H9 (cell line): Measurements from ENCODE around the gene TMEM140. TPM values are rescaled to one million over a fixed set of nuclear protein-coding genes. Genes with fewer than 3 reads are reported as not detected.

ENCODE experiments used
- DNase-seq: peaks from one replicate; pipeline ENCODE4 v3.0.0-alpha.2; 2017
- H2AFZ ChIP-seq: one replicate; pipeline ENCODE4 v1.6.1; 2013; ENCODE audit warnings: mild to moderate bottlenecking, low read length, control low read depth, moderate library complexity
- H2AK5ac ChIP-seq: 2 replicates; pipeline ENCODE4 v1.6.1; 2013; ENCODE audit warnings: low read length, control low read depth, mixed read lengths; ENCODE audit not compliant: insufficient read length
- H2BK120ac ChIP-seq: one replicate; pipeline ENCODE4 v1.6.1; 2013; ENCODE audit warnings: low read depth, mild to moderate bottlenecking, low read length, control low read depth, inconsistent platforms; ENCODE audit not compliant: poor library complexity, severe bottlenecking
- H2BK12ac ChIP-seq: 2 replicates; pipeline ENCODE4 v1.6.1; 2013; ENCODE audit warnings: low read length, control low read depth, mixed read lengths, low read depth; ENCODE audit not compliant: insufficient read length
- H2BK15ac ChIP-seq: 2 replicates; pipeline ENCODE4 v1.6.1; 2013; ENCODE audit warnings: low read depth, low read length, control low read depth
- H2BK20ac ChIP-seq: one replicate; pipeline ENCODE4 v1.6.1; 2013; ENCODE audit warnings: low read depth, mild to moderate bottlenecking, low read length, control low read depth, inconsistent platforms; ENCODE audit not compliant: poor library complexity, severe bottlenecking
- H2BK5ac ChIP-seq: 2 replicates; pipeline ENCODE4 v1.6.1; 2013; ENCODE audit warnings: low read length, control low read depth, mixed read lengths; ENCODE audit not compliant: insufficient read length
- H3K14ac ChIP-seq: 2 replicates; pipeline ENCODE4 v1.6.1; 2013; ENCODE audit warnings: low read length, control low read depth; ENCODE audit not compliant: insufficient read depth
- H3K18ac ChIP-seq: 2 replicates; pipeline ENCODE4 v1.6.1; 2013; ENCODE audit warnings: low read depth, mild to moderate bottlenecking, mixed read lengths, low read length, control low read depth; ENCODE audit not compliant: insufficient read length
- H3K23ac ChIP-seq: 2 replicates; pipeline ENCODE4 v1.6.1; 2013; ENCODE audit warnings: low read length, control low read depth, mixed read lengths, low read depth; ENCODE audit not compliant: insufficient read length
- H3K23me2 ChIP-seq: 2 replicates; pipeline ENCODE4 v1.6.1; 2013; ENCODE audit warnings: low read depth, mild to moderate bottlenecking, mixed read lengths, low read length, control low read depth; ENCODE audit not compliant: insufficient read length, poor library complexity, severe bottlenecking
- H3K27ac ChIP-seq: 2 replicates; pipeline ENCODE4 v1.5.1; 2013; ENCODE audit warnings: low read length, control low read depth, mixed read lengths, low read depth; ENCODE audit not compliant: insufficient read length
- H3K27me3 ChIP-seq: 2 replicates; pipeline ENCODE4 v1.6.1; 2013; ENCODE audit warnings: low read length, control low read depth, inconsistent platforms; ENCODE audit not compliant: insufficient read depth
- H3K4ac ChIP-seq: 2 replicates; pipeline ENCODE4 v1.6.1; 2013; ENCODE audit warnings: low read depth, mild to moderate bottlenecking, control low read depth, inconsistent platforms, low read length, moderate library complexity
- H3K4me1 ChIP-seq: 2 replicates; pipeline ENCODE4 v1.6.1; 2013; ENCODE audit warnings: low read length, control low read depth, inconsistent platforms; ENCODE audit not compliant: insufficient read depth
- H3K4me2 ChIP-seq: 2 replicates; pipeline ENCODE4 v1.6.1; 2013; ENCODE audit warnings: low read length, control low read depth, mixed read lengths; ENCODE audit not compliant: insufficient read length, insufficient read depth
- H3K56ac ChIP-seq: 2 replicates; pipeline ENCODE4 v1.6.1; 2013; ENCODE audit warnings: low read depth, mild to moderate bottlenecking, mixed read lengths, low read length, control low read depth; ENCODE audit not compliant: insufficient read length
- H3K79me1 ChIP-seq: 2 replicates; pipeline ENCODE4 v1.6.1; 2013; ENCODE audit warnings: low read depth, mild to moderate bottlenecking, moderate library complexity, low read length, control low read depth, inconsistent platforms; ENCODE audit not compliant: insufficient read depth, poor library complexity, severe bottlenecking
- H3K79me2 ChIP-seq: 2 replicates; pipeline ENCODE4 v1.6.1; 2013; ENCODE audit warnings: low read length, control low read depth, inconsistent platforms; ENCODE audit not compliant: insufficient read depth
- H3K9ac ChIP-seq: 2 replicates; pipeline ENCODE4 v1.6.1; 2013; ENCODE audit warnings: low read length, control low read depth, mixed read lengths; ENCODE audit not compliant: insufficient read length; ENCODE audit errors: extremely low read depth
- H3K9me3 ChIP-seq: one replicate; pipeline ENCODE4 v1.6.1; 2013; ENCODE audit warnings: low read depth, low read length, inconsistent platforms; ENCODE audit not compliant: control insufficient read depth
- H3T11ph ChIP-seq: one replicate; pipeline ENCODE4 v1.6.1; 2013; ENCODE audit warnings: mild to moderate bottlenecking, low read length, control low read depth, inconsistent platforms
- H4K20me1 ChIP-seq: one replicate; pipeline ENCODE4 v1.6.1; 2013; ENCODE audit not compliant: control insufficient read depth, insufficient read length, insufficient read depth
- H4K5ac ChIP-seq: 2 replicates; pipeline ENCODE4 v1.6.1; 2013; ENCODE audit warnings: low read depth, mild to moderate bottlenecking, mixed read lengths, low read length, control low read depth; ENCODE audit not compliant: insufficient read length
- H4K8ac ChIP-seq: replicated peaks from 2 replicates; pipeline ENCODE4 v1.6.1; 2013; ENCODE audit warnings: low read length, control low read depth, mixed read lengths, low read depth; ENCODE audit not compliant: insufficient read length
- H4K91ac ChIP-seq: 2 replicates; pipeline ENCODE4 v1.6.1; 2013; ENCODE audit warnings: low read depth, mild to moderate bottlenecking, moderate library complexity, mixed read lengths, low read length, control low read depth; ENCODE audit not compliant: insufficient read length
- H3K27ac Mint-ChIP-seq, 3 experiments: 2 replicates in 2 of 3; 3 replicates in 1 of 3; pipeline ENCODE4 v1.8.0; 2020 to 2021; ENCODE audit warnings: mixed read lengths in 3 of 3, mild to moderate bottlenecking in 1 of 3, moderate library complexity in 1 of 3
- H3K27me3 Mint-ChIP-seq: 2 replicates; pipeline ENCODE4 v1.8.0; 2021; ENCODE audit warnings: low read depth, mild to moderate bottlenecking, moderate library complexity, mixed read lengths
- H3K36me3 Mint-ChIP-seq, 3 experiments: 2 replicates in 2 of 3; 3 replicates in 1 of 3; pipeline ENCODE4 v1.8.0; 2020 to 2021; ENCODE audit warnings: low read depth in 3 of 3, mixed read lengths in 3 of 3; ENCODE audit not compliant: insufficient read depth in 1 of 3
- H3K4me1 Mint-ChIP-seq, 2 experiments: 2 replicates each; pipeline ENCODE4 v1.8.0; 2020; ENCODE audit warnings: mixed read lengths in 2 of 2
- H3K4me3 Mint-ChIP-seq, 2 experiments: 2 replicates in 1 of 2; 3 replicates in 1 of 2; pipeline ENCODE4 v1.8.0; 2020 to 2021; ENCODE audit warnings: mild to moderate bottlenecking in 2 of 2, mixed read lengths in 2 of 2, moderate library complexity in 1 of 2
- H3K9me3 Mint-ChIP-seq, 2 experiments: 2 replicates in 1 of 2; 3 replicates in 1 of 2; pipeline ENCODE4 v1.8.0; 2020; ENCODE audit warnings: mild to moderate bottlenecking in 2 of 2, mixed read lengths in 2 of 2, moderate library complexity in 1 of 2
- CTCF ChIP-seq: fragments of 200-600 bp; sonication (generic); conservative IDR thresholded peaks from 3 replicates; pipeline ENCODE4 v1.8.0; 2021; ENCODE audit warnings: antibody characterized with exemption, mild to moderate bottlenecking
- WGBS: extraction: QIAGEN DNeasy Blood & Tissue Kit; methylation state at CpG from one replicate; pipeline ENCODE4 v1.1.7; 2013; ENCODE audit warnings: missing lambda C conversion rate, low lambda C conversion rate, mixed read lengths; ENCODE audit not compliant: insufficient read length; ENCODE audit errors: extremely low coverage; 5-methylcytosine and 5-hydroxymethylcytosine counted together
- total RNA-seq: library from RNA; stranded (reverse); gene quantifications from 2 replicates; pipeline ENCODE4 v1.2.1, GENCODE V29; 2021

TMEM140 gene
- total RNA-seq, 1 experiment from 2014 or later: not detected

- H3K23me2 ChIP-seq: peaks cover 8% of the 10 kb centered on the region
- no peak overlapping the region for H3T11ph ChIP-seq
- no peak for DNase-seq
- no peak overlapping the region; a peak in 1 of 7 replicates for H3K27ac Mint-ChIP-seq
- no peak overlapping the region for H3K4me3 Mint-ChIP-seq
- H4K8ac ChIP-seq: no peak overlapping the region
- H2AFZ ChIP-seq: no peak overlapping the region
- H2BK5ac ChIP-seq: no peak overlapping the region
- no peak overlapping the region for H3K4ac ChIP-seq
- H2BK20ac ChIP-seq: no peak overlapping the region
- peaks cover 10 to 21% of the 10 kb centered on the region in 2 experiments for H3K4me1 Mint-ChIP-seq
- no peaks in the 10 kb centered on the region for H3K79me1 ChIP-seq
- no CpG with 5 or more reads among the region's 2 CpGs for WGBS
- no peak for TF ChIP-seq CTCF
- no peaks in the 10 kb centered on the region for H3K27me3 ChIP-seq
- no peaks in the 10 kb centered on the region for H4K20me1 ChIP-seq
- H3K4me2 ChIP-seq: no peak overlapping the region
- no peak overlapping the region for H4K91ac ChIP-seq
- H2BK12ac ChIP-seq: no peak overlapping the region
- no peaks in the 10 kb centered on the region for H3K9me3 ChIP-seq
- H3K27ac ChIP-seq: no peak overlapping the region
- H3K79me2 ChIP-seq: no peaks in the 10 kb centered on the region
- H3K36me3 Mint-ChIP-seq: no peaks in the 10 kb centered on the region
- H3K27me3 Mint-ChIP-seq: peaks cover 10% of the 10 kb centered on the region
- H2BK15ac ChIP-seq: no peak overlapping the region
- no peak overlapping the region for H2AK5ac ChIP-seq
- H3K9me3 Mint-ChIP-seq: no peaks in the 10 kb centered on the region
- 0 out of 2 replicates have a peak, but pooled peaks cover 2% of the 10 kb centered on the region for H3K4me1 ChIP-seq
- H2BK120ac ChIP-seq: no peak overlapping the region
- H4K5ac ChIP-seq: no peak overlapping the region
- no peak overlapping the region for H3K56ac ChIP-seq
- H3K23ac ChIP-seq: no peak overlapping the region
- no peak overlapping the region for H3K18ac ChIP-seq
- H3K14ac ChIP-seq: no peak overlapping the region
- H3K9ac ChIP-seq: no peak overlapping the region
Observed at GRCh38 chr7:135213831-135214230, 66.0 kb downstream of the TMEM140 start.
